NCI-H2081 treated with DMSO at 0.1 percent for 48 hours (cell line): ENCODE results near the gene HES3.
"Not testable (repeated sequence)": the region's sequence is repeated elsewhere in the genome, so short reads cannot be mapped to it uniquely, and the experiment has no call there.

Experiments used
- DNase-seq: peaks from one replicate; lab custom pipeline; 2025; lab: John Stamatoyannopoulos, UW

Gene HES3

GRCh38 chr1:6219641-6220040, 24.3 kb upstream of the HES3 start:
- DNase-seq: not testable (repeated sequence)

- no peak for DNase-seq
These were observed 23.7 kb upstream of the HES3 start for GRCh38 chr1:6220236-6220635.

GRCh38 chr1:6221210-6221784, 22.7 kb upstream of the HES3 start:
- no peak for DNase-seq

GRCh38 chr1:6222636-6223035, 21.3 kb upstream of the HES3 start:
- DNase-seq: no peak

GRCh38 chr1:6223617-6224016, 20.4 kb upstream of the HES3 start:
- no peak for DNase-seq

- DNase-seq: no peak
These were observed 19.3 kb upstream of the HES3 start for GRCh38 chr1:6224718-6225117.

GRCh38 chr1:6225651-6226050, 18.3 kb upstream of the HES3 start:
- no peak for DNase-seq

- no peak for DNase-seq
These were observed 10.6 kb upstream of the HES3 start for GRCh38 chr1:6233376-6233775.

GRCh38 chr1:6234502-6235295, 9.3 kb upstream of the HES3 start:
- DNase-seq: no peak

- no peak for DNase-seq
These were observed 8.7 kb upstream of the HES3 start for GRCh38 chr1:6235296-6235677.

GRCh38 chr1:6237093-6237492, 6.9 kb upstream of the HES3 start:
- no peak for DNase-seq

GRCh38 chr1:6239213-6239752, 4.7 kb upstream of the HES3 start:
- DNase-seq: no peak

GRCh38 chr1:6239950-6240768, 3.8 kb upstream of the HES3 start:
- no peak for DNase-seq

GRCh38 chr1:6241107-6241886, 2.7 kb upstream of the HES3 start:
- DNase-seq: no peak

- DNase-seq: no peak
These were observed 1.9 kb upstream of the HES3 start for GRCh38 chr1:6241887-6242740.

GRCh38 chr1:6243053-6243834, 735 bp upstream of the HES3 start:
- DNase-seq: no peak

GRCh38 chr1:6244401-6245049, 546 bp downstream of the HES3 start:
- DNase-seq: no peak

GRCh38 chr1:6245086-6245868, 1.3 kb downstream of the HES3 start:
- DNase-seq: no peak
